NCI-H2029 (cell line): ENCODE data around the gene NOP53.

ENCODE experiments used
- DNase-seq: peaks from one replicate; lab custom pipeline; 2025; lab: John Stamatoyannopoulos, UW

Gene NOP53

DNA sequence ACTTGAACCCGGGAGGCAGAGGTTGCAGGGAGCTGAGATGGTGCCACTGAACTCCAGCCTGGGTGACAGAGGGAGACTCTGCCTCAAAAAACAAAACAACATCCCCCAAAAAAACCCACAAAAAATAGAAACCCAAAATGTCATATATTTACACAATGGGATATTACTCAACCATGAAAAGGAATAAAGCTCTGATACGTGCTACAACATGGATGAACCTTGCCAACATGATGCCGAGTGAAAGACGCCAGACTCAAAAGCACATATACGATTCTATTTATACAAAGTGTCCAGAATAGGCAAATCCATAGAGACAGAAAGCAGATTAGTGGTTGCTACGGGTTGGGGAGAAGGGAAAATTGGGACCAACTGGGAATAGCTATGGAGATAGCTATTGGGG lies 61.1 kb downstream of the NOP53 start:
- no peak for DNase-seq
